HG02759 (cell line): ENCODE measurements around the gene ZNF407.
"Not testable (repeated sequence)": the region's sequence is repeated elsewhere in the genome, so short reads cannot be mapped to it uniquely, and the experiment has no call there.

Experiments
- ATAC-seq: cut with Tn5 transposase; IDR thresholded peaks from one replicate; pipeline ENCODE4 v1.9.1; 2021; ENCODE audit warnings: mild to moderate bottlenecking, moderate library complexity; ENCODE audit not compliant: unreplicated experiment

Gene ZNF407, protein sequence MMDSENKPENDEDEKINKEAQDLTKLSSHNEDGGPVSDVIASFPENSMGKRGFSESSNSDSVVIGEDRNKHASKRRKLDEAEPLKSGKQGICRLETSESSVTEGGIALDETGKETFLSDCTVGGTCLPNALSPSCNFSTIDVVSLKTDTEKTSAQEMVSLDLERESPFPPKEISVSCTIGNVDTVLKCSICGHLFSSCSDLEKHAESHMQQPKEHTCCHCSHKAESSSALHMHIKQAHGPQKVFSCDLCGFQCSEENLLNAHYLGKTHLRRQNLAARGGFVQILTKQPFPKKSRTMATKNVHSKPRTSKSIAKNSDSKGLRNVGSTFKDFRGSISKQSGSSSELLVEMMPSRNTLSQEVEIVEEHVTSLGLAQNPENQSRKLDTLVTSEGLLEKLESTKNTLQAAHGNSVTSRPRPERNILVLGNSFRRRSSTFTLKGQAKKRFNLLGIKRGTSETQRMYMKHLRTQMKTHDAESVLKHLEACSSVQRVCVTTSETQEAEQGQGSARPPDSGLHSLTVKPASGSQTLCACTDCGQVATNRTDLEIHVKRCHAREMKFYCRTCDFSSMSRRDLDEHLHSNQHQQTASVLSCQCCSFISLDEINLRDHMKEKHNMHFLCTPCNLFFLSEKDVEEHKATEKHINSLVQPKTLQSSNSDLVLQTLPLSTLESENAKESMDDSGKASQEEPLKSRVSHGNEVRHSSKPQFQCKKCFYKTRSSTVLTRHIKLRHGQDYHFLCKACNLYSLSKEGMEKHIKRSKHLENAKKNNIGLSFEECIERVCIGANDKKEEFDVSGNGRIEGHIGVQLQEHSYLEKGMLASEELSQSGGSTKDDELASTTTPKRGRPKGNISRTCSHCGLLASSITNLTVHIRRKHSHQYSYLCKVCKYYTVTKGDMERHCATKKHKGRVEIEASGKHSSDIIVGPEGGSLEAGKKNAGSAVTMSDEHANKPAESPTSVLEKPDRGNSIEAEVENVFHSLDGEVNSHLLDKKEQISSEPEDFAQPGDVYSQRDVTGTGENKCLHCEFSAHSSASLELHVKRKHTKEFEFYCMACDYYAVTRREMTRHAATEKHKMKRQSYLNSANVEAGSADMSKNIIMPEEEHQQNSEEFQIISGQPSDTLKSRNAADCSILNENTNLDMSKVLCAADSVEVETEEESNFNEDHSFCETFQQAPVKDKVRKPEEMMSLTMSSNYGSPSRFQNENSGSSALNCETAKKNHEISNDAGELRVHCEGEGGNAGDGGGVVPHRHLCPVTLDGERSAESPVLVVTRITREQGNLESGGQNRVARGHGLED (N-terminal part only)

DNA sequence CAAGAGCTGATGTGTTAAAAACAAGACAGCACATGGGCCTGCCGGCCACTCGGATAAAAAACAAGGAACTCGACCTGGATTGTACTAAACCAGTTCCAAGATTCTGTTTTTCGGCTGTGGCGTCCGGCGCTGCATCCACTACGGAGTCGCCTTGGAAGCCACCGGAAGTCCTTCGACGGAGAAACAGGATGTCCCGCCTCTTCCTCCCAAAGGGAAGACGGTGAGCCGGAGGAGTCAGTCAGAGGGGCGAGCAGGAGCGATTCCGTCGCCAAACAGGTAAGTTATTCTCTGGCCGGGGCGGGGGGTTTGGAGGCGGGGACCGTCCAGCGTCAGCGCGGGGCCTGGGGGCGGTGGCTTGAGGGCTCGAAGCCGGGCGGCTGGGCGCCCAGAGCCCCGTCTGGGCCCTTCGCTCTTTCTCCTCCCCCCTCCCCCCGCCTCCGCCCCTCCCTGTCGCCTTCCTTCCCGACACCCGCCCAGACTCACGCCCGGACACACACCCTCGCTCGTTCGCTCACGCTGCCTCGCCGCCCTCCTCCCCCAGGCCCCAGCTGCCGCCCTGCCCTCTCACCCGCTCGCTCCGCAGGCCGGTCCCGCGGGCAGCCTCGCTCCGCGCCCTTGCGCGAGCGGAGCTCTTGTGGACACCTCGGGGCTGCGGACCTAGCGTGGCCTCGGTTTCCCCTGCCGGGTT is at the start of gene ZNF407:
Gene ZNF407 (plus strand): TSS at position 209 of the 688 bp plus-strand sequence. CDS start 33,150 bp downstream, outside the sequence.
- ATAC-seq: peak; percentile 78

DNA sequence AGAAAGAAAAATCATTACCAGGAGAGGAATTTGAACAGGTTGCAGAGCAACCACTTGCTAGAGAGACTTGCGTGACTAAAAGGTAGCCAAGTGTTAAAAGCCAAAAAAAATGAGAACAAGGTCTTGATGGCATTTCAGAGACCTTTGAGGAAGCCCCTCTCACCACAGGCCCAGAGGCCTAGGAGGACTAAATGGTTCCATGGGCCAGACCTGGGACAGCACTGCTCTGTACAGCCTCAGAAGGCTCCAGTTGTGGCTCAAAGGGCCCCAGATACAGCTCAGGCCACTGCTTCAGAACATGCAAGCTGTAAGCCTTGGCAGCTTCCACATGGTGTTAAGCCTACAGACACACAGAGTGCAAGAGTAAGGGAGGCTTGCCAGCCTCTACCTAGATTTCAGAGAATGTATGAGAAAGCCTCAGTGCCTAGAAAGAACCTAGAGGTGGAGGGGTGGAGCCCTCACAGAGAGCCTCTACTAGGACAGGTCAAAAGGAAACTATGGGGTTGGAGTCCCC is 48.0 kb upstream of the ZNF407 start:
- no peak for ATAC-seq

- no peak for ATAC-seq
Measured at GRCh38 chr18:74550886-74551285, 46.8 kb upstream of the ZNF407 start.

DNA sequence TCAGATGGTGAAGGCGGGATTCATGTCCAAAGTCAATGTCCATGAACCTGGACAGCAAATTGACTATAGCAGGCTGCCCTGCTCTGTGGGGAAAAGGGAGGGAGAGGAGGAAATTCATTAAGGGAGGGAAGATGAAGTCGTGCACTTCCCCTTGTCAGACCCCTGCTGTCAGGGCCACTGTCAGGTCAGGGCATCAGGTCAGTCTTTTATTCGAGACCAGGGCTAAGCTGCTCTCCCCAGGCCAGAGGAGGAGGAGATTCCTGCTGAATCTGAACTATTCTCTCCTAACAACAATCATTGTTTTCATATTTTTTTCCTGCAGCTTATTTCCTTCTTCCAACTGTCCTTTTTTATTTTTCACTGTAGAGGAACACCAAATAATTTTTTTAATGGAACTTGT is 46.2 kb upstream of the ZNF407 start:
- no peak for ATAC-seq

DNA sequence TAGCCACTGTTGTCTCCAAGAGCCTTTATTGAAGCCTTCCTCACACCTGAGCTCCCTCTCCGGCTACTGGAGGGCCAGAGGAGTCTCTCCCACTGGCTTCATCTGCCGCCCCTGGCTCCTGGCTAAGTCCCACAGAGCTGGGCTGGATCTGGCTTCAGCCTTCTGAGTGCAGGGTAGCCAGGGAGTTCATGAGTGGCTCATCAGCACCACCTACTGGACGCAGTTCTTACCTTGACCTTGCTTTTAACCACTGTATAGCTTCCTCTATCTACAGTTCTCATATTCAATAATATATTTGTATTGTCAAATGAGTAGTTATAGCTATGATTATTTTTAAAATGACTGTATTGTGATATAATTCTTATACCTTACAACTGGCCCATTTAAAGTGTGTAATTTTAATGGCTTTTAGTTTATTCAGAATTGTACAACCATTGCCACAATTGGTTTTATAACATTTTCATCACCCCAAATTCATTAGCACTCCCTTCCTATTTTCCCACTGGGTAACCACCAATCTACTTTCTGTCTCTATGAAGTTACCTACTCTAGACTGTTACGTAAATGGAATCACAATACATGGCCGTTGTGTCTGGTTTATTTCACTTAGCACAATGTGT is 45.6 kb upstream of the ZNF407 start:
- ATAC-seq: peak; percentile 99

- no peak for ATAC-seq
Measured at GRCh38 chr18:74556126-74556525, 41.5 kb upstream of the ZNF407 start.

GRCh38 chr18:74558096-74558495 is 39.6 kb upstream of the ZNF407 start:
- ATAC-seq: no peak

GRCh38 chr18:74562131-74562730 is 35.4 kb upstream of the ZNF407 start:
- no peak for ATAC-seq

- ATAC-seq: no peak
Measured at GRCh38 chr18:74562775-74563174, 34.9 kb upstream of the ZNF407 start.

GRCh38 chr18:74563999-74564398 is 33.7 kb upstream of the ZNF407 start:
- no peak for ATAC-seq

GRCh38 chr18:74565164-74565563 is 32.5 kb upstream of the ZNF407 start:
- ATAC-seq: not testable (repeated sequence)

DNA sequence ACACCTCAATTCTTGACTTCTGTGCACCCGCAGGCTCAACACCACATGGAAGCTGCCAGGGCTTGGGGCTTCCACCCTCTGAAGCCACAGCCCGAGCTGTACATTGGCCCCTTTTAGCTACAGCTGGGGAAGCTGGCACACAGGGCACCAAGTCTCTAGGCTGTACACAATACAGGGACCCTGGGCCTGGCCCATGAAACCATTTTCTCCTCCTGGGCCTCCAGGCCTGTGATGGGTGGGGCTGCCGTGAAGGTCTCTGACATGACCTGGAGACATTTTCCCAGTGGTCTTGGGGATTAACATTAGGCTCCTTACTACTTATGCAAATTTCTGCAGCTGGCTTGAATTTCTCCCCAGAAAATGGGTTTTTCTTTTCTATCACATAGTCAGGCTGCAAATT is 31.7 kb upstream of the ZNF407 start:
- ATAC-seq: not testable (repeated sequence)

DNA sequence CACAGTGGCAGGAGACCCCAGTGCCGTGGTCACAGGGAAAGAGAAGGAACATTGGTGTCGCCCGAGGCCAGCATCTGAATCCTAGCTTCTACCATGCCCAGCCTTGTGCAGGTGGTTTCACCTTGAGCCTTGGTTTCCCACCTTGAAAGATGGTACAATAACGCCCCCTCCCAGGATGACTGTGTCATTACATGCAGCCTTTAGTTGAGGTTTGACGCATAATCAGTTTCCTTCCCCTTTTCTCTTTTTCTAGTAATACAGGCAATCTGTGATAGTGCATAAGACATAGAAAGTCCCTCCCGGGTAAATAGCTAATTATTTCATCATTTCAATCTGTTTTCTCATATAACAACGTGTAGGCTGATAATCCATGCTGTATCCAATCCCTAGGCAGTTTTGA is 29.8 kb upstream of the ZNF407 start:
- ATAC-seq: no peak

- ATAC-seq: no peak
Measured at GRCh38 chr18:74569401-74569800, 28.3 kb upstream of the ZNF407 start.

DNA sequence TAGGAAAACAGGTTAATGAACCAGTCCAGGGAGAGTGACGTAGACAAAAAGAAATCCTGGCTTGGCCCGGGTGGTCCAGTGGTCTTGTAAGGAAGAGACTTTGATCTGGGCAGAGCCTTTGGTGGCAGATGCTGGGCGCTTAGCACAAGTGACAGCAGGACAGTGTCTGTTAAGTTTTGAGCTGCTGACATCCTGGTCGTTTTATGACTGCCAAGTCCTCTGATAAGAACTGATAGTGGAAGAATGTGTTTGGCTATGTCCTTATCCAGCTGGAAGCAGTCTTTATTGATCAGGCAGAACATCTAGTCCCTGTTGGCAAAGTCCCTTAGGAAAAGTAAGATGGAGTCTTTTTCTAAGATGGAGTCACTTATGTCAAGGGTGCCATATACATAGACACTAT is 27.4 kb upstream of the ZNF407 start:
- no peak for ATAC-seq

DNA sequence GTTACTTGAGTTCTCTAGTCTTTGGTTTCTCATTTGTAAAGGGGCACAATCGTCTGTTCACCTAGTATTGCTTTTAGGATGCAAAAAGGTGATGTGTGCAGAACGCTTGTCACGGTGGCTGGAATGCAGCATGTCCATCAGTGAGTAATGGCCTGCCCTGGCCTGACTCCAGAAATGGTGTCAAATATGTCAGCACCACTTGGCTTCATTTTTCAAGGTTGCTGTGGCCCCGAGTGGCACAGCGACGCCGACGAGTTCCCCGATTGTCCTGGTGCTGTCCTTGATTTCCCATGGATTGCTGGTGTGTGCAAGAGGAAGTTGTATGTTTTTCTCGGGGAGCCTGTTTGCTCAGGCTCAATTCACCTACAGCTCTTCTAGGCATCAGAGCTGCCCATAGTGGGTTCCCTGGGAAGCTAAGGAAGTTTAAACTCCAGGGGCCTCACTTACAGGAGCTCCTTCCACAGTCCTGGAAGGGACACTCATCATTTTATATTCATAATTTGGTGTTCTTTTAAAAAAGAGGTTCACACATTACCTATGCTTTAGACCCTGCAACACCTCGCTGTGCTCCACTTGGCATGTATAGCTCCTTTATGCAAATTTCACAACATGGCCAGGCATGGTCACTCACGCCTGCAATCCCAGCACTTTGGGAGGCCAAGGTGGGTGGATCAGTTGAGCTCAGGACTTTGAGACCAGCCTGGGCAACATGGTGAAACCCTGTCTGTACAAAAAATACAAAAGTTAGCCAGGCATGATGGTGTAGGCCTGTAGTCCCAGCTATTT is 25.6 kb upstream of the ZNF407 start:
- ATAC-seq: no peak

- ATAC-seq: no peak
Measured at GRCh38 chr18:74573053-74573452, 24.6 kb upstream of the ZNF407 start.

- no peak for ATAC-seq
Measured at GRCh38 chr18:74574916-74575315, 22.8 kb upstream of the ZNF407 start.

DNA sequence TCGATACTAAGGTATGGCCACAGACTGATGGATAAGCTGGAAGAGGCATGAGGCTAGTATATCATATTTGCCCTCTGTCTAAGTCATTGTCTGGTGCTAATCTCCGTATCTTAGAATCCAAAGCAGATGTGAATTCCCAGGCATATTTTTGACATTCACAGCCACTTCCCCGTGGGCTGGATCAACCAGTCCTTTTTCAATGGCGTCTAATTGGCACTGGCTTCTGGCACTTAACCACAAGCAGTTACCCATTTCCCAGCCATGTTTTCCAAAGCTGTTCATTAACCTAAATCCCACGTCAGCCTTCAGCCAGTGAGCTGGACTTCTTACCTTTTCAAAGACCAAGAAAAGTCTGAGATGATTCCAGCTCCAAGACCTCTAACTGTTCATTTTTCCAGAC is 20.7 kb upstream of the ZNF407 start:
- no peak for ATAC-seq
